H1 (cell line): ENCODE results near the gene BANF1. TPM values are rescaled to one million over a fixed set of nuclear protein-coding genes. Genes with fewer than 3 reads are reported as not detected.

Experiments
- CTCF ChIA-PET: fragments of 300-600 bp; sonication (Branson Sonifier 250); formaldehyde crosslinking; loops from one replicate; lab custom pipeline; 2021; ENCODE audit not compliant: partially characterized antibody; lab: Charles Lee
- POLR2A ChIA-PET: fragments of 300-600 bp; sonication (Branson Sonifier 250); formaldehyde crosslinking; loops from one replicate; lab custom pipeline; 2021; ENCODE audit warnings: inconsistent platforms; ENCODE audit not compliant: partially characterized antibody; lab: Charles Lee
- DNase-seq, 2 experiments: peaks; one replicate each; pipeline versions ENCODE4 v3.0.0 to v3.0.0-alpha.2; 2010 to 2022; ENCODE audit warnings: low spot score in 2 of 2, low read depth in 1 of 2, mixed read lengths in 1 of 2
- FAIRE-seq: peaks from 2 replicates; lab custom pipeline; 2011; peaks lifted over from hg19 to GRCh38; lab: Jason Lieb, UNC
- H2AFZ ChIP-seq: 2 replicates; pipeline ENCODE4 v1.8.1; 2012; ENCODE audit warnings: low read length, inconsistent platforms
- H2AK5ac ChIP-seq: 2 replicates; pipeline ENCODE4 v1.6.1; 2013; ENCODE audit warnings: low read depth, low read length
- H2BK120ac ChIP-seq: replicated peaks from 2 replicates; pipeline ENCODE3; 2013; ENCODE audit warnings: low read depth, low read length, inconsistent platforms
- H2BK12ac ChIP-seq: 2 replicates; pipeline ENCODE4 v1.6.1; 2013; ENCODE audit warnings: low read depth, low read length
- H2BK15ac ChIP-seq: 2 replicates; pipeline ENCODE4 v1.6.1; 2013; ENCODE audit warnings: low read length
- H2BK20ac ChIP-seq: 2 replicates; pipeline ENCODE4 v1.6.1; 2013; ENCODE audit warnings: low read length
- H2BK5ac ChIP-seq: 2 replicates; pipeline ENCODE4 v1.6.1; 2013; ENCODE audit warnings: low read depth, low read length
- H3K14ac ChIP-seq: 2 replicates; pipeline ENCODE4 v1.6.1; 2013; ENCODE audit warnings: inconsistent platforms; ENCODE audit not compliant: insufficient read length
- H3K18ac ChIP-seq: 2 replicates; pipeline ENCODE4 v1.6.1; 2013; ENCODE audit warnings: low read length; ENCODE audit errors: extremely low read depth
- H3K23ac ChIP-seq: 2 replicates; pipeline ENCODE4 v1.6.1; 2013; ENCODE audit warnings: inconsistent platforms; ENCODE audit not compliant: insufficient read length
- H3K23me2 ChIP-seq: 2 replicates; pipeline ENCODE4 v1.6.1; 2013; ENCODE audit warnings: low read depth, low read length
- H3K27ac ChIP-seq: 2 replicates; pipeline ENCODE4 v1.6.1; 2011; ENCODE audit warnings: low read depth, low read length, inconsistent platforms
- H3K27me3 ChIP-seq, 4 experiments: replicated peaks in 1 of 4; 1 replicate in 1 of 4; 2 replicates in 3 of 4; pipeline versions ENCODE4 v1.6.1 to v1.8.1; 2011 to 2013; ENCODE audit warnings: low read length in 3 of 4, mild to moderate bottlenecking in 3 of 4, inconsistent platforms in 2 of 4, mixed read lengths in 2 of 4, moderate library complexity in 1 of 4; ENCODE audit not compliant: control insufficient read depth in 3 of 4, insufficient read depth in 3 of 4; ENCODE audit errors: extremely low read depth in 1 of 4
- H3K36me3 ChIP-seq, 4 experiments: 2 replicates each; pipeline versions ENCODE4 v1.6.1 to v1.8.1; 2011 to 2013; ENCODE audit warnings: mild to moderate bottlenecking in 4 of 4, low read length in 3 of 4, moderate library complexity in 2 of 4, control low read depth in 1 of 4, inconsistent platforms in 1 of 4; ENCODE audit not compliant: insufficient read depth in 4 of 4, control insufficient read depth in 2 of 4
- H3K4ac ChIP-seq: replicated peaks from 2 replicates; pipeline ENCODE3; 2013; ENCODE audit warnings: low read length, low read depth, mixed read lengths, inconsistent platforms; ENCODE audit not compliant: insufficient read length
- H3K4me1 ChIP-seq, 4 experiments: replicated peaks in 1 of 4; 1 replicate in 1 of 4; 2 replicates in 3 of 4; pipeline versions ENCODE4 v1.6.1 to v1.8.1; 2011 to 2013; ENCODE audit warnings: low read length in 3 of 4, inconsistent platforms in 2 of 4, mixed read lengths in 1 of 4; ENCODE audit not compliant: insufficient read depth in 4 of 4, control insufficient read depth in 3 of 4
- H3K4me2 ChIP-seq, 2 experiments: 2 replicates each; pipeline versions ENCODE4 v1.6.1 to v1.8.1; 2011 to 2013; ENCODE audit warnings: low read depth in 2 of 2, low read length in 2 of 2, control low read depth in 1 of 2, inconsistent platforms in 1 of 2, mild to moderate bottlenecking in 1 of 2; ENCODE audit not compliant: insufficient read depth in 1 of 2
- H3K4me3 ChIP-seq, 4 experiments: fragments of 200-600, 300-600 bp in 1 of 4; sonication (generic), shearing (Covaris generic), sonication (Bioruptor Twin) in 1 of 4; 2 replicates each; pipeline versions ENCODE4 v1.5.1 to v1.8.1; 2011 to 2016; ENCODE audit warnings: low read length in 4 of 4, low read depth in 3 of 4, control low read depth in 2 of 4, inconsistent platforms in 2 of 4, mild to moderate bottlenecking in 2 of 4, mixed read lengths in 1 of 4, moderate library complexity in 1 of 4; ENCODE audit not compliant: insufficient read depth in 2 of 4; ENCODE audit errors: extremely low read depth in 1 of 4
- H3K56ac ChIP-seq: replicated peaks from 2 replicates; pipeline ENCODE3; 2013; ENCODE audit warnings: low read depth, mild to moderate bottlenecking, mixed read lengths, low read length, inconsistent platforms; ENCODE audit not compliant: insufficient read length
- H3K79me1 ChIP-seq: 2 replicates; pipeline ENCODE4 v1.6.1; 2013; ENCODE audit warnings: low read depth, low read length, control low read depth
- H3K79me2 ChIP-seq, 2 experiments: 2 replicates each; pipeline versions ENCODE4 v1.6.1 to v1.8.1; 2012 to 2013; ENCODE audit warnings: low read length in 2 of 2, mild to moderate bottlenecking in 2 of 2, inconsistent platforms in 1 of 2; ENCODE audit not compliant: insufficient read depth in 2 of 2, control insufficient read depth in 1 of 2
- H3K9ac ChIP-seq, 4 experiments: replicated peaks in 1 of 4; 1 replicate in 1 of 4; 2 replicates in 3 of 4; pipeline versions ENCODE4 v1.6.1 to v1.8.1; 2011 to 2013; ENCODE audit warnings: low read depth in 3 of 4, low read length in 3 of 4, control low read depth in 2 of 4, mild to moderate bottlenecking in 2 of 4, moderate library complexity in 2 of 4, inconsistent platforms in 1 of 4; ENCODE audit errors: extremely low read depth in 1 of 4
- H3K9me3 ChIP-seq, 2 experiments: 2 replicates each; pipeline versions ENCODE4 v1.6.1 to v1.8.1; 2012 to 2013; ENCODE audit warnings: mild to moderate bottlenecking in 2 of 2, moderate library complexity in 2 of 2, control low read depth in 1 of 2, inconsistent platforms in 1 of 2, low read depth in 1 of 2, low read length in 1 of 2, mixed read lengths in 1 of 2; ENCODE audit not compliant: insufficient read depth in 2 of 2
- H4K20me1 ChIP-seq, 2 experiments: replicated peaks in 1 of 2; 2 replicates each; pipeline versions ENCODE3 to v1.8.1; 2011 to 2013; ENCODE audit warnings: inconsistent platforms in 2 of 2, low read length in 2 of 2, mild to moderate bottlenecking in 1 of 2; ENCODE audit not compliant: insufficient read depth in 2 of 2, control insufficient read depth in 1 of 2
- H4K5ac ChIP-seq: 2 replicates; pipeline ENCODE4 v1.6.1; 2013; ENCODE audit warnings: low read length, low read depth, mixed read lengths, inconsistent platforms; ENCODE audit not compliant: insufficient read length
- H4K8ac ChIP-seq: 2 replicates; pipeline ENCODE4 v1.8.0; 2013; ENCODE audit warnings: mild to moderate bottlenecking, moderate library complexity, low read length, inconsistent platforms; ENCODE audit not compliant: insufficient read depth; ENCODE audit errors: extremely low read depth
- H4K91ac ChIP-seq: replicated peaks from 2 replicates; pipeline ENCODE3; 2013; ENCODE audit warnings: low read length, mixed read lengths, inconsistent platforms; ENCODE audit not compliant: insufficient read length
- BACH1 ChIP-seq: IDR thresholded peaks from 2 replicates; pipeline ENCODE4 v1.6.1; 2012; ENCODE audit warnings: low read length, improper control_type of control experiment
- KDM1A ChIP-seq: fragments of 200-600, 300-600 bp; sonication (generic); IDR thresholded peaks from 2 replicates; pipeline ENCODE4 v1.7.1; 2016; ENCODE audit warnings: mild to moderate bottlenecking, low read length, borderline replicate concordance
- KDM5A ChIP-seq: fragments of 200-600 bp; IDR thresholded peaks from 2 replicates; pipeline ENCODE4 v1.7.1; 2012; ENCODE audit warnings: mild to moderate bottlenecking, low read length, inconsistent platforms, mixed read lengths
- NRF1 ChIP-seq: IDR thresholded peaks from 2 replicates; pipeline ENCODE4 v1.6.1; 2011; ENCODE audit warnings: mild to moderate bottlenecking, low read depth, low read length, improper control_type of control experiment
- PHF8 ChIP-seq: fragments of 200-600 bp; sonication (generic); conservative IDR thresholded peaks from 2 replicates; pipeline ENCODE4 v1.7.1; 2012; ENCODE audit warnings: low read depth, mild to moderate bottlenecking, inconsistent platforms, low read length, moderate library complexity
- POLR2AphosphoS5 ChIP-seq: IDR thresholded peaks from 2 replicates; pipeline ENCODE4 v1.6.1; 2011; ENCODE audit warnings: low read depth, low read length
- WGBS, 2 experiments: shearing (Covaris generic) in 1 of 2; methylation state at CpG; one replicate each; pipeline versions ENCODE4 v1.1.6 to v1.1.7; 2013 to 2015; ENCODE audit warnings: low lambda C conversion rate in 2 of 2, mixed read lengths in 2 of 2, inconsistent platforms in 1 of 2, low coverage in 1 of 2, missing lambda C conversion rate in 1 of 2; ENCODE audit not compliant: insufficient replicate concordance in 2 of 2, insufficient coverage in 1 of 2, insufficient read length in 1 of 2; ENCODE audit errors: extremely low coverage in 1 of 2, missing lambda C conversion rate in 1 of 2; 5-methylcytosine and 5-hydroxymethylcytosine counted together
- polyA plus RNA-seq, 7 experiments: library from polyadenylated mRNA; depleted of rRNA in 3 of 7; stranded (reverse) in 5 of 7; unstranded in 2 of 7; fragments of >200 nt in 5 of 7; fragments of 200-250 nt in 2 of 7; gene quantifications; 1 replicate in 5 of 7; 2 replicates in 1 of 7; 4 replicates in 1 of 7; pipeline versions ENCODE4 v1.2.1 to v1.2.3, GENCODE V29; 2011 to 2013; ENCODE audit warnings: missing spikeins in 2 of 7, mixed read lengths in 2 of 7
- total RNA-seq: library from RNA; stranded (reverse); fragmentation: NEBNext Ultra II Directional; extraction: Animal tissue kit (Norgen Biotek cat#: 25700); gene quantifications from 2 replicates; pipeline ENCODE4 v1.2.1, GENCODE V29; 2021
- TF ChIP-seq, protein P1 (sequence below), 3 experiments: IDR thresholded peaks; 1 replicate in 2 of 3; 2 replicates in 1 of 3; pipeline versions ENCODE4 v1.5.1 to v1.6.1; 2011; ENCODE audit warnings: low read length in 3 of 3, mild to moderate bottlenecking in 3 of 3, inconsistent platforms in 2 of 3, low read depth in 1 of 3, moderate library complexity in 1 of 3; ENCODE audit not compliant: insufficient read depth in 1 of 3; ENCODE audit errors: control extremely low read depth in 1 of 3

Gene BANF1
- total and polyA plus RNA-seq, 2 of the 8 experiments (the other 6 are each of a cell fraction or from before 2014, with no cell fraction given): 330 to 467 TPM

DNA sequence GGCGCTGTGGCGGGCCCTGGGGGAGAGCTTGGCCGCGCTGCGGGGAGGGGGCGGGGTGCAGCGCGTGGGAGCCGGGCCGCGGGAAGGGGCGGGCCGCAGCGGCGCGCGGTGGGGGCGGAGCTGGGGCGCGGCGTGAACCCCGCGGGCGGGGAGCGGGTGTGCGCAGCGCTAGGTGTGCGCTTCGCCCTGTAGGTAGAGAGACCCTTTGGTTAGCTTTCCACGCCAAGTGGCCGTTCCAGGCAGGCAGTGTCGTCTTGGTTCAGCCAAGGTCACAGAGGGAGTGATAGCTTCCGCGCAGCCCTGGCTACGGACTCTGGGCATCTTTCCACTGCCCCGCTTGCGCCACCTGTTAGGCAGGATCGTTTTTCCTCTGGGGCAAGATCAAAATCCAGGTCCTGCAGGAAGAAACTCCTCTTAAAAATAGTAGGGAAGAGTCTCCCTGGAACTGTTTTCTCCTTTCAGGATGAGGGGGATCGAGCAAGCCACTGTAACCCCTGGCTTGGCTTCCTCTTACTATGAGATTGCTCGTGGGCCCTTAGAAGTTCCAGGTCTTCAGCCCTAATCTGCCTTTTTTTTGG, 434 bp downstream of the BANF1 start:
- POLR2A ChIA-PET: interaction anchor here (0.5 to 1.8 kb wide), 18 partner anchors 10 to 370 kb away, joined by 3 to 15 read pairs (median 4); partner anchors contain the start of genes CST6, FIBP, MUS81 and SF3B2
- H3K79me2 ChIP-seq: peaks cover 0 to 25% of the 10 kb centered on the region in 2 experiments; a peak in 2 of 4 replicates

More for the DNA sequence above, 434 bp downstream of the BANF1 start:
- Histone ChIP-seq H2AK5ac (no peak overlapping the region), H3K4me2 (peak overlapping the region; percentile 75 to 83), H3K36me3 (peaks cover 16 to 37% (median 26%) of the 10 kb centered on the region in 4 experiments), H3K4ac (no peak overlapping the region), H3K23ac (no peak overlapping the region), H2BK120ac (no peak overlapping the region), H3K14ac (no peak overlapping the region), H2BK12ac (no peak overlapping the region), H3K9ac (peak overlapping the region; percentile 46 to 82 (median 64)), H2BK15ac (peak overlapping the region; percentile 99; the same call in 1 of the 2 replicates), H4K20me1 (peaks cover 6 to 11% of the 10 kb centered on the region in 2 experiments), H3K4me1 (peaks cover 0 to 16% (median 6%) of the 10 kb centered on the region in 4 experiments; a peak in 5 of 7 replicates), H2BK20ac (no peak overlapping the region), H2AFZ (no peak overlapping the region), H3K9me3 (no peaks in the 10 kb centered on the region), H3K4me3 (peak overlapping the region; percentile 67 to 99 (median 94)), H4K91ac (no peak overlapping the region), H3K27ac (peak overlapping the region; percentile 87; the same call in 1 of the 2 replicates), H3K23me2 (peaks cover 2% of the 10 kb centered on the region; the same call in 1 of the 2 replicates), H4K5ac (peak overlapping the region; percentile 22), H3K27me3 (no peaks in the 10 kb centered on the region), H3K79me1 (peaks cover 8% of the 10 kb centered on the region), H2BK5ac (peak overlapping the region; percentile 76; the same call in 1 of the 2 replicates), H4K8ac (peak overlapping the region; percentile 6; the same call in 1 of the 2 replicates), H3K18ac (no peak overlapping the region; the same call in 1 of the 2 replicates), H3K56ac (peak overlapping the region; percentile 49)
- DNase-seq (no peak), FAIRE-seq (no peak)
- WGBS, 2 experiments: 1% methylated on average over 17 of the region's 40 CpGs; no CpG with 5 or more reads in 1 of the 2 experiments
- TF ChIP-seq KDM1A (no peak), POLR2AphosphoS5 (0 out of 2 replicates have a peak, but pooled peaks have one; percentile 10), BACH1 (0 out of 2 replicates have a peak, but pooled peaks have one; percentile 4), PHF8 (peak; percentile 16; the same call in 1 of the 2 replicates), KDM5A (no peak), NRF1 (no peak)
- TF ChIP-seq, protein P1, sequence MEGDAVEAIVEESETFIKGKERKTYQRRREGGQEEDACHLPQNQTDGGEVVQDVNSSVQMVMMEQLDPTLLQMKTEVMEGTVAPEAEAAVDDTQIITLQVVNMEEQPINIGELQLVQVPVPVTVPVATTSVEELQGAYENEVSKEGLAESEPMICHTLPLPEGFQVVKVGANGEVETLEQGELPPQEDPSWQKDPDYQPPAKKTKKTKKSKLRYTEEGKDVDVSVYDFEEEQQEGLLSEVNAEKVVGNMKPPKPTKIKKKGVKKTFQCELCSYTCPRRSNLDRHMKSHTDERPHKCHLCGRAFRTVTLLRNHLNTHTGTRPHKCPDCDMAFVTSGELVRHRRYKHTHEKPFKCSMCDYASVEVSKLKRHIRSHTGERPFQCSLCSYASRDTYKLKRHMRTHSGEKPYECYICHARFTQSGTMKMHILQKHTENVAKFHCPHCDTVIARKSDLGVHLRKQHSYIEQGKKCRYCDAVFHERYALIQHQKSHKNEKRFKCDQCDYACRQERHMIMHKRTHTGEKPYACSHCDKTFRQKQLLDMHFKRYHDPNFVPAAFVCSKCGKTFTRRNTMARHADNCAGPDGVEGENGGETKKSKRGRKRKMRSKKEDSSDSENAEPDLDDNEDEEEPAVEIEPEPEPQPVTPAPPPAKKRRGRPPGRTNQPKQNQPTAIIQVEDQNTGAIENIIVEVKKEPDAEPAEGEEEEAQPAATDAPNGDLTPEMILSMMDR (IDR thresholded peaks at IDR 0.05; ENCODE audit: control extremely low read depth in 1 of 3, insufficient read depth in 1 of 3, low read depth in 1 of 3, low read length in 3 of 3): peak in 2 of 3 experiments; percentile 6 to 8; a peak in 2 of 4 replicates
- CTCF ChIA-PET: interaction anchor here (1.0 to 1.9 kb wide), 8 partner anchors 11 to 143 kb away, joined by 4 to 5 read pairs (median 4); partner anchors contain the start of genes CCDC85B, FIBP and MUS81
